Right ventricle myocardium inferior (tissue), 1 donor: ENCODE results near the gene COX14. TPM values are rescaled to one million over a fixed set of nuclear protein-coding genes. Genes with fewer than 3 reads are reported as not detected.
"Not testable (repeated sequence)": the region's sequence is repeated elsewhere in the genome, so short reads cannot be mapped to it uniquely, and the experiment has no call there.

Experiments used
- ATAC-seq: fragments of 200-7000 bp; cut with Tn5 transposase; one replicate; pipeline ENCODE4 v1.9.1; 2020; ENCODE audit warnings: mild to moderate bottlenecking, moderate library complexity
- DNase-seq: peaks from one replicate; pipeline ENCODE4 v3.0.0; 2021; ENCODE audit errors: missing footprints
- intact Hi-C: fragments of 100-400 bp; cut with DNase I; formaldehyde crosslinking; loops from one replicate; pipeline ENCODE4 v1.11.0; 2022
- total RNA-seq: library from RNA; stranded (reverse); fragmentation: NEBNext Ultra II Directional; extraction: Animal tissue kit (Norgen Biotek cat#: 25700); gene quantifications from one replicate; pipeline ENCODE4 v1.2.1, GENCODE V29; 2021
- donor health status: DM: no; HTN: yes; CAD: no; lungs with severe emphysema.

The COX14 gene
- total RNA-seq, 1 donor from 2014 or later: 234 TPM

- intact Hi-C loops: no loop called here
- no peak for ATAC-seq
These were observed 17.3 kb downstream of the COX14 start for GRCh38 chr12:50129290-50129689.

DNA sequence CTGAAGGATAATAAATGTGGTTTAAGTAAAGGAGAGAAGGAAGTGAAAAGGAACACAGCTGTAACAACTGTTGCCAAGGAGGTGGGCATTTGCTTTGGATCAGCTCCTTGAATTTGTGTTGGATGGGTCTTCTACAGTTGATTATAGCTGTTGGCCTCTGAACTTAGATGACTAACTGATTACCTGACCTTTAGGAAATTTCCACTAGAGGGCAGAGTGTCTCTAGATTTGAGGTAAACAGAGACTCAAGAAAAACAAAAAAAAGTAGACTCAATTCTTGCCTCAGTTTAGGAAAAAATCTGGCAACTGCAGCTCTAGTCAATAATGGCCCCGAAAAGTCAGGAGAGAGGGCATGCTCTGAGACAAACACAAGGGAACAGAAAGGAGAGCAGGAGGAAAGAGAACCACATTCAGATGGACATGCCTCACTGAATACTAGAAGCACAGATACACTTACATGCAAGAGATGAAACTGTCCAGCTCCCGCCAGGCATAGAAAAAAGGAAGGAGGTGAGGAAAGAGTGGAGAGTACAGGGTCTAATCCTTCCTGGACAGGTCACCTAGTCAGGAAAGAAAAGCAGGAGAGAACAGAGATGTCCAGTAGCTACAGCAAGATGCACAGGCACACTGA, 20.6 kb downstream of the COX14 start:
- ATAC-seq (no peak), DNase-seq (no peak)
- intact Hi-C loops: no loop called here

More at GRCh38 chr12:50129290-50129689, 17.3 kb downstream of the COX14 start:
- no peak for DNase-seq

DNA sequence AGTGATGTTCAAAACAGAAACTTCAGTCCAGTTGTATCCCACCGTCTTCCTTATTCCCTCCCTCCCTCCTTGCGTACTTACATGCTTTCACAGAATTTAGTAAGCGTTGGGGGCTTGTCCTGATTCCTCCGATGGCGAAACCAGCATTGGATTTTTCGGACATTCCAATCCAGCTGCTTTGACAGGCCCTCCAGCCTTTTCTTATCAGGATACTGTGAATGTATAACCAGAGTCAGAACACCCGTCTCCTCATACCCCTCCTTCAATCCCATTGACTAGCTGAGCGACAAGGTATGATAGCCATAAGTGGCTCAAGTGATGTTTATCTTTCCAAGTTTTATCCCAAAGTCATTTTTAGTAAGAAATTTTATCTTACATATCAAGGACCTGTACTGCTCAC, 31.0 kb downstream of the COX14 start:
- DNase-seq (no peak), ATAC-seq (no peak)
- intact Hi-C loops: no loop called here

DNA sequence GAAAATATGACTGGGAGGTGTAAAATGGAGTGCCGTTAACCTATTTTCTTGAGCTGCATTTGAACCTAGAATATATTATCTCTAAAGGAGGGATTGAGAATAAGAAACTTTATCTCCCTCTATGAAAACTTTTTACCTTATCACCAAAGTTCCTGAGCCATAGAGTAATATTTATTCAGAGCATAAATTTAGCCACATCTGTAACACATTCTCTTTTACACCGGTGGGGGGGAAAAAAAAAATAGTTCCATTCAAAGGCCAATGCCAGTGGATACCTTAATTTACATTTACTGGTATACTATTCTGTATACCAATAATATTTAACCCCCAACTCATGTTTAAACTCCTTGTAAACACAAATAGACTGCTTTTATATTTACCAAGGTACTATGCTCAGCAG, 33.4 kb downstream of the COX14 start:
- DNase-seq (no peak), ATAC-seq (no peak)
- intact Hi-C loops: no loop called here

DNA sequence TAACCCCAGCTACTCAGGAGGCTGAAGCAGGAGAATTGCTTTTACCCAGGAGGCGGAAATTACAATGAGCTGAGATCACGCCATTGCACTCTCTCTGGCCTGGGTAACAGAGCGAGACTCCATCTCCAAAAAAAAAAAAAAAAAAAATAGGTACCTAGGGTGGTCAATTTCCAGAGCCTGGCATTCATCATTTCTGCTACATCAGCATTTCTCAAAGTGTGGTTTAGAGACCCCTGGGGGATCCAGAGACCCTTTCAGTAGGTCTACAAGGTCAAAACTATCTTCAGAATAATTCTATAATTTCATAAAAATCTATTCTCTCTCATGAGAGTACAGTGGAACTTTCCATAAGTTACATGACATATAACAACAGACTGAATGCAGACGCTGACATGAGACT, 35.2 kb downstream of the COX14 start:
- intact Hi-C loops: no loop called here
- ATAC-seq (no peak), DNase-seq (no peak)

GRCh38 chr12:50148011-50148410, 36.0 kb downstream of the COX14 start:
- DNase-seq, ATAC-seq, intact Hi-C loops: not testable (repeated sequence)

DNA sequence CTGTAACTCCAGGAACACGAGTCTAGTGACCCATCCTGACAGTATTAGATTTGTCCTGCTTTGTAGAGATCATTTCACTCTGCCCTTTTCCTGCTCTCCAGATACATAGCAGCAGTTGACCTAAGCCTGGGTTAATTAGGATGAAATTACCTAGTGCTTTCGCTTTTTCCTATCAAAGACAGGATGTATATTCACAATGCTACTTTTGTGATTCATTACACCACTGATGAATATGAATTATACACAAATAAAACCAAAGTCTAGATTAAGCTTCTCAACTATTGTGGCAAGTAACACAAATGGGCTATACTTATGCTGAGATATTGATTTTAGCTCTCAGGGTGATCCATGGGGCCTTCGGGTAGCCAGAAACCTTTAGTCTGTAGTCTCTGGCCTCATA, 37.3 kb downstream of the COX14 start:
- DNase-seq (no peak), ATAC-seq (no peak)
- intact Hi-C loops: no loop called here

DNA sequence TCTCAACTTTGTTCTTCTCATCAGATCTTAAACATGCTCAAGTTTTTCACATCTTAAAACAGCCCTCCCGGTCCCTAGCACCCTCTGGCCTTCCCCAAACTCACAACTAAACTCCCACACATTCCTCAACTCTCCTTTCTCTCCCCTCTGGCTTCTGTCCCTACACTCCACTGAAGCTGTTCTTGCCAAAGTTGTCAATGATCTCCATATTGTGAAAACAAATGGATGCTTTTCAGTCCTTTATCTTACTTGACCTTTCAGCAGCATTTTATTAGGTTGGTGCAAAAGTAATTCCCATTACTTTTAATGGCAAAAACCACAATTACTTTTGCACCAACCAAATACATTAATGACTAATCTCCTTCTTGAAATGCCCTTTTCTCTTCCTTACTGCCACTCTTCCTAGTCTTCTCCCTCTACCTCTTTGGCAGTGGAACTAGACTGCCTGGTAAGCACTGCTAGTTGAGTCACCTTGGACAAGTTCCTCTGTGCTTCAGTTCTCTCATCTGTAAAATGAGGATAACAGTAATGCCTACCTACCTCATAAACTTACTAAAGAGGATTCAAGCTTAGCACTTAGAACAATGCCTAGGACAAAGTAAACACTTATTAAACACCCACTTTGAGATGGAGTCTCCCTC, 39.1 kb downstream of the COX14 start:
- ATAC-seq (no peak), DNase-seq (no peak)
- intact Hi-C loops: no loop called here

DNA sequence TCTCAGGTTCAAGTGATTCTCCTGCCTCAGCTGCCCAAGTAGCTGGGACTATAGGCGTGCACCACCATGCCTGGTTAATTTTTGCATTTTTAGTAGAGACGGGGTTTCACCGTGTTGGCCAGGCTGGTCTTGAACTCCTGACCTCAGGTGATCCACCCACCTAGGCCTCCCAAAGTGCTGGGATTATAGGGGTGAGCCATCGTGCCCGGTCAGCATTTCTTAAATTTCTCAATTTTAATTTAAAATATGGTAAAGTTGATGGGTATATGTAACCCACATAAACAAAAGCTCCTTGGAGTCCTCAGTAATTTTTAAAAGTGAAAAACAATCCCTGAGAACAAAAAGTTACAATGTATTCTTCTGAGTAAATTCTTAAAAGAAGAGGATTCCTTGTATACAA, 42.9 kb downstream of the COX14 start:
- intact Hi-C loops, ATAC-seq, DNase-seq: not testable (repeated sequence)

- intact Hi-C loops: no loop called here
- ATAC-seq (no peak), DNase-seq (no peak)
These were observed 44.6 kb downstream of the COX14 start for GRCh38 chr12:50156641-50157040.

GRCh38 chr12:50157259-50157658, 45.2 kb downstream of the COX14 start:
- no peak for DNase-seq
- no peak for ATAC-seq
- intact Hi-C loops: no loop called here

DNA sequence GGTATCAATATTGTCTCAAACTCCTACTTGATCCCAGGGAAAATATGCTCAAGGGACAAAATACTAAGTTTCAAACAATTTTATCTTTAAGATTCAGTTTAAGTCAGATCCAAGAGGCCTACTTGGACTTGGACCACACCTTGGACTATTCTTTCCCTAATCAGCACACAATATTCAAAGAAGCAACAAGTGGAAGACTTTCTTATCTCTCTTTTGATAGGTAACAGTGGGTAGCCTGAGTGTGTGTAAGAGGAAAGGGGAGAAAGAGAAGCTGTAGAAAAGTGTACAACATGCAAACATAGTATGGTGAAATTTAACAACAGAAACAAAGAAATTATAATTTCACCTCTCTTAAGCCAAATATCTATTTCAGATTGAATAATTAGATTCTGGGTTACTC, 48.6 kb downstream of the COX14 start:
- no peak for ATAC-seq
- intact Hi-C loops: no loop called here
- DNase-seq: no peak

DNA sequence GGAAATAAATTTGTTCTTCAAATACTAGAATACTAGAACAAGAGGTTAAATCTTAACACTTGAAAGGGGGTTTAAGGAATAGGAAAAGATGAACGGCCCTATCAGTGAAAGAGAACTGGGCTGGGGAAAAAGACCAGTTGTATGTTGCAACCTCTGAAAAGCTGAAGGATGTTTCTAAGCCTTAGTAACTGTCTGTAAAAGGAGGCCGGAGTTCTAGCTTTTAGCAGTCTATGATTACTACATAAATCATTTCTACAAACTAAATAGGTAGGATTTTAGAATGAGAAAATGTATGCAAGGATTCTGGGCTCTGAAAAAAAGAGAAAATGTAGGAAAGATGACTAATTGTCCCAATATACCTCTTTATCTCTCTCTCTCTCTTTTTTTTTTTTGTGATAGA, 50.2 kb downstream of the COX14 start:
- ATAC-seq (no peak), DNase-seq (no peak)
- intact Hi-C loops: no loop called here

- intact Hi-C loops: no loop called here
- DNase-seq (no peak), ATAC-seq (no peak)
These were observed 52.9 kb downstream of the COX14 start for GRCh38 chr12:50164963-50165362.

DNA sequence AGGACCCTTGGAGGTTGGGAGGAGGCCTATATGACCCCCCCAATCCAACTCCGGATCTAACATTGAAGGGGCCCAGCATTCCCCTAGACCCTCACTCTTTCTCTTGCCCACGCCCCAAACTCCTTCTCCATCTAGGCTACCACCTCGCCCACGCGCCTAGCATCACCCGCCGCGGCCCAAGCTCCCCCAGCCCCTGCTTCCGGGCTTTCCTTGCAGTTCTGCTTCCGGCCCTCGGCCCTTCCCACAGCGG, 54.7 kb downstream of the COX14 start:
- intact Hi-C loops: loop anchor here (2.0 kb wide), 2 partner anchors 56 to 82 kb away; partner anchors contain the start of gene SMARCD1
- ATAC-seq (no peak), DNase-seq (peak; percentile 83)

DNA sequence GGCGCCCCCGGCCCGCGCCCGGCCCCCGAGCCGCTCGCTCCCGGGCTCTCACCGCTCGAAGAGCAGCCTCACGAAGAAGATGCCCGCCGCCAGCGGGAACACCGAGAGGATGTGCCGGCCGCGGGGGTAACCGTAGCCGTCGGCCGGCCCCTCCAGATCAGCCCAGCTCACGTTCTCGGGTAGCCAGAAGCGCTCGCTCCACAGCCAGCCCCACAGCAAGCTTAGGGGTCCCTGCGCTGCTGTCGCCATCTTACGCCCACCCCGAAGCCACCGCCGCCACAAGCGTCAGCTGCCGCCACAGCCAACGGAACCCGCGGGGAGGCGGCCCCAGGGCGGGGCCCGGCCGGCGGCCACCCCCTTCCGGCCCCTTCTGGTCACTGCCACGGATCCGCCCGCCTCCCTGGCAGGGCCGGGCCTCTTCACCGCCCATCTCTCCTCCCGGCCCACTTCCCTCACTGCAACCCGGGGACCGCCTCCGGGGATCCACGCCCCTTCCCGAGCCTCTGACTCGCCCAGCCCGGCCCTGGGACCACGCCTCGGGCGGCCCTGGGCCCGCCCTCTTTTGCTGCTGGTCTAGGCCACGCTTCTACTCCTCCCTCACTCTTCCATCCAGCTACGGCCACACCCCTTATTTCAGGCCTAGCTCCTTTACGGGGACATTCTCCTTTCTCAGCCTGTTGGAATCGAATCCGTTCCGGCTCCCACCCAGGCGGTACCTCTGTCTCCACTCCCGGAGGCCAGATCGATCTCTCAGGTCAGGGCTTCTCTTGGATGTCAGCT, 55.2 kb downstream of the COX14 start, which contains the start of gene CERS5:
CERS5 (minus strand) TSS at position 321 of the 780 bp plus-strand sequence; CDS start at position 249, 72 bp downstream.
- peak; percentile 100 for ATAC-seq
- intact Hi-C loops: loop anchor here (2.0 kb wide), 2 partner anchors 56 to 82 kb away; partner anchors contain the start of gene SMARCD1

More for the DNA sequence above, 55.2 kb downstream of the COX14 start, which contains the start of gene CERS5:
- peak; percentile 99 for DNase-seq
